Right lobe of liver (tissue), 4 donors: ENCODE data around the gene MXD4.

ENCODE experiments used
- CTCF ChIP-seq, 4 donors: fragments of 200-600 bp in 3 of 4; fragments of 450-650 bp in 1 of 4; IDR thresholded peaks; one replicate each; pipeline versions ENCODE4 v1.5.1 to v1.8.0; 2016 to 2022; ENCODE audit warnings: antibody characterized with exemption in 4 of 4, mild to moderate bottlenecking in 2 of 4
- POLR2A ChIP-seq: fragments of 450-650 bp; IDR thresholded peaks from one replicate; pipeline ENCODE4 v1.6.1; 2017; ENCODE audit warnings: antibody characterized with exemption, mild to moderate bottlenecking
- donor health status: DM: no; HTN: no; CAD: no.
- donor health status: DM: no; HTN: no; CAD: no.
- donor health status: DM: no; HTN: yes; CAD: no.

GRCh38 chr4:2267320-2267811 is 5.5 kb upstream of the MXD4 start:
- TF ChIP-seq POLR2A (no peak), CTCF (IDR thresholded peaks at IDR 0.05) (no peak)
